Pancreas (tissue), 10 donors: ENCODE results near the gene PRSS35. TPM values are rescaled to one million over a fixed set of nuclear protein-coding genes. Genes with fewer than 3 reads are reported as not detected.
"Not testable (repeated sequence)": the region's sequence is repeated elsewhere in the genome, so short reads cannot be mapped to it uniquely, and the experiment has no call there.

Source experiments
- ATAC-seq, 4 donors: fragments of 200-7000 bp; cut with Tn5 transposase; one replicate each; pipeline versions ENCODE4 v1.8.0 to v1.9.1; 2020; ENCODE audit warnings: mild to moderate bottlenecking in 4 of 4, moderate library complexity in 4 of 4
- DNase-seq, 6 donors: peaks; one replicate each; pipeline ENCODE4 v3.0.0-alpha.2; 2020
- FAIRE-seq: peaks from 2 replicates; lab custom pipeline; 2012; peaks lifted over from hg19 to GRCh38; lab: Jason Lieb, UNC
- H3K27ac ChIP-seq, 4 donors: fragments of 200-600 bp; sonication (generic); 1 replicate in 3 of 4; 2 replicates in 1 of 4; pipeline versions ENCODE4 v1.5.0 to v1.8.0; 2020
- H3K27me3 ChIP-seq, 4 donors: fragments of 200-600 bp; one replicate each; pipeline ENCODE4 v1.8.0; 2021
- H3K36me3 ChIP-seq, 3 donors: fragments of 200-600 bp; sonication (generic) in 1 of 3; one replicate each; pipeline versions ENCODE4 v1.5.0 to v1.8.0; 2020 to 2021
- H3K4me1 ChIP-seq, 3 donors: fragments of 200-600 bp; one replicate each; pipeline ENCODE4 v1.8.0; 2021
- H3K4me3 ChIP-seq, 4 donors: fragments of 200-600 bp; sonication (generic) in 2 of 4; one replicate each; pipeline versions ENCODE4 v1.5.0 to v1.8.0; 2020 to 2021
- H3K9me3 ChIP-seq, 4 donors: fragments of 200-600 bp; one replicate each; pipeline ENCODE4 v1.8.0; 2021
- CTCF ChIP-seq, 4 donors: fragments of 200-600 bp; sonication (generic) in 3 of 4; IDR thresholded peaks; one replicate each; pipeline versions ENCODE4 v1.5.0 to v1.8.0; 2021; ENCODE audit warnings: antibody characterized with exemption in 4 of 4
- WGBS, 2 donors: extraction: QIAGEN DNeasy Blood & Tissue Kit; methylation state at CpG; one replicate each; pipeline ENCODE4 v1.1.7; 2013; 5-methylcytosine and 5-hydroxymethylcytosine counted together
- intact Hi-C, 3 donors: fragments of 100-400 bp; cut with DNase I; formaldehyde crosslinking; loops; one replicate each; pipeline versions ENCODE4 v1.11.1 to v1.14.2; 2022
- polyA plus RNA-seq, 2 donors: library from polyadenylated mRNA; stranded (reverse); fragments of 200-250 nt; gene quantifications; one replicate each; pipeline ENCODE4 v1.2.3, GENCODE V29; 2013
- total RNA-seq, 6 donors: library from RNA; stranded (reverse); fragmentation: NEBNext Ultra II Directional in 4 of 6; extraction: Animal tissue kit (Norgen Biotek cat#: 25700) in 4 of 6; gene quantifications; one replicate each; pipeline versions ENCODE4 v1.2.1 to v1.2.4, GENCODE V29; 2021 to 2023
- donor health status: healthy with polysubstance abuse.
- donor health status: DM: no; HTN: no; CAD: no; lungs with moderate emphysema.
- donor health status: DM: no; HTN: no; CAD: no.
- donor health status: control.
- donor health status: control.
- donor health status: Bipolar disorder and iron deficiency.
- donor health status: DM: yes; HTN: yes; CAD: no.
- donor health status: DM: no; HTN: no; CAD: no.
- donor health status: DM: no; HTN: no; CAD: no.
- donor health status: DM: yes; HTN: yes; CAD: no.

Gene PRSS35
- total and polyA plus RNA-seq, 8 donors = 0.12 to 0.46 (median 0.33) TPM

GRCh38 chr6:83476971-83477370 lies 35.4 kb upstream of the PRSS35 start:
- TF ChIP-seq CTCF (IDR thresholded peaks at IDR 0.05) = no peak
- ATAC-seq (no peak), FAIRE-seq (no peak), DNase-seq (no peak)
- Histone ChIP-seq H3K27me3 (no peaks in the 10 kb centered on the region), H3K4me3 (no peak overlapping the region), H3K27ac (no peak overlapping the region), H3K4me1 (no peaks in the 10 kb centered on the region), H3K36me3 (no peaks in the 10 kb centered on the region), H3K9me3 (no peaks in the 10 kb centered on the region)
- 68 to 73% methylated on average over 1 of the region's 1 CpG for WGBS, 2 donors
- intact Hi-C loops = no loop called here

GRCh38 chr6:83479389-83479788 lies 32.9 kb upstream of the PRSS35 start:
- Histone ChIP-seq H3K4me1 (no peaks in the 10 kb centered on the region), H3K36me3 (no peaks in the 10 kb centered on the region), H3K9me3 (no peaks in the 10 kb centered on the region), H3K27ac (no peak overlapping the region), H3K4me3 (no peak overlapping the region), H3K27me3 (no peaks in the 10 kb centered on the region)
- no peak for TF ChIP-seq CTCF (IDR thresholded peaks at IDR 0.05)
- WGBS, 2 donors = 35 to 48% methylated on average over 1 of the region's 1 CpG
- intact Hi-C loops = no loop called here
- DNase-seq (no peak), ATAC-seq (no peak), FAIRE-seq (no peak)

GRCh38 chr6:83480470-83480869 lies 31.9 kb upstream of the PRSS35 start:
- no peak for FAIRE-seq
- 87 to 93% methylated on average over 1 of the region's 1 CpG for WGBS, 2 donors
- no peak for DNase-seq
- intact Hi-C loops = no loop called here
- Histone ChIP-seq H3K9me3 (no peaks in the 10 kb centered on the region), H3K27ac (no peak overlapping the region), H3K4me3 (no peak overlapping the region), H3K36me3 (no peaks in the 10 kb centered on the region), H3K27me3 (no peaks in the 10 kb centered on the region), H3K4me1 (no peaks in the 10 kb centered on the region)
- TF ChIP-seq CTCF (IDR thresholded peaks at IDR 0.05) = no peak
- ATAC-seq = no peak

- H3K9me3 ChIP-seq, FAIRE-seq, H3K4me3 ChIP-seq, H3K27ac ChIP-seq, H3K4me1 ChIP-seq, H3K27me3 ChIP-seq, H3K36me3 ChIP-seq, ATAC-seq, intact Hi-C loops, DNase-seq: not testable (repeated sequence)
- WGBS, 2 donors = 94 to 100% methylated on average over 1 of the region's 1 CpG
These were observed 30.4 kb upstream of the PRSS35 start for GRCh38 chr6:83481938-83482337.

- Histone ChIP-seq H3K9me3 (no peaks in the 10 kb centered on the region), H3K4me3 (no peak overlapping the region), H3K4me1 (no peaks in the 10 kb centered on the region), H3K36me3 (no peaks in the 10 kb centered on the region), H3K27me3 (no peaks in the 10 kb centered on the region), H3K27ac (no peak overlapping the region)
- no peak for TF ChIP-seq CTCF (IDR thresholded peaks at IDR 0.05)
- ATAC-seq = no peak
- intact Hi-C loops = no loop called here
- WGBS, 2 donors = 53 to 60% methylated on average over 2 of the region's 2 CpGs
- DNase-seq = no peak
- FAIRE-seq = no peak
These were observed 23.9 kb upstream of the PRSS35 start for GRCh38 chr6:83488448-83488847.
